ENCODE results near the gene HEBP2. TPM values are rescaled to one million over a fixed set of nuclear protein-coding genes. Genes with fewer than 3 reads are reported as not detected.
A peak's percentile ranks its signal among the peaks of the same experiment; 100 is the strongest.

The HEBP2 gene
- total RNA-seq, 1 donor from 2014 or later = 53.0 TPM

DNA sequence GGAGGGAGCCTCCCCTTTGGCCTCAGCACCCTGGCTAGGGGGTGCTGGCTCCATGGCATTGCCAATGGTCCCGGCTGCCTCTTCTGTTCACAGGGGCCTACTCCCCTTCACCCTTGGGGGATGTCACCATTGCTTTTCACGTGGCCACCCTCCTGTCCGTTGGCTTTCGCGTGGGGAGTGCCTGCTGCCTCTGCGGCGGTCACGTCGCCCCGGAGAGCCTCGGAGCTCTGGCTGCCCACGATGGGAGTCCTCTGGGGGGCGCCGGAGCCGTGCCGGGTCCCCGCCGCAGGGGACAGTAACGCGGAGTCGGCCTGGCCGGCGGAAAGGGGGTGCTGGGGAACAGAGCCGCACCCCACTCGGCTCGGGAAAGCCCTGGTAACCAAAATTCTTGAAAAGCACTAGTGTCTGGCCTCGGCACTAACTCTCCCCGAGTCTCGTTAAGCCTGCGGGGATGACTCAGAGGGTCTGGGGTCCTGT, 661 bp upstream of the HEBP2 start:
- Mint-ChIP-seq H3K4me3 (ENCODE audit: unreplicated experiment) (peak overlapping the region; percentile 83), H3K27ac (ENCODE audit: unreplicated experiment) (no peak overlapping the region), H3K36me3 (ENCODE audit: unreplicated experiment) (peaks cover 6% of the 10 kb centered on the region), H3K27me3 (ENCODE audit: unreplicated experiment) (peaks cover 3% of the 10 kb centered on the region), H3K4me1 (ENCODE audit: low read depth, unreplicated experiment) (peaks cover 5% of the 10 kb centered on the region), H3K9me3 (ENCODE audit: unreplicated experiment) (peaks cover 5% of the 10 kb centered on the region)
- DNase-seq = peak; percentile 62
- TF ChIP-seq CTCF (IDR thresholded peaks at IDR 0.05; ENCODE audit: partially characterized antibody, unreplicated experiment) = no peak

GRCh38 chr6:138404666-138405337, 779 bp downstream of the HEBP2 start:
- Mint-ChIP-seq H3K27ac (ENCODE audit: unreplicated experiment) (peak overlapping the region; percentile 22), H3K9me3 (ENCODE audit: unreplicated experiment) (peaks cover 5% of the 10 kb centered on the region), H3K27me3 (ENCODE audit: unreplicated experiment) (peaks cover 3% of the 10 kb centered on the region), H3K36me3 (ENCODE audit: unreplicated experiment) (peaks cover 11% of the 10 kb centered on the region), H3K4me3 (ENCODE audit: unreplicated experiment) (peak overlapping the region; percentile 89), H3K4me1 (ENCODE audit: low read depth, unreplicated experiment) (peaks cover 5% of the 10 kb centered on the region)
- peak; percentile 26 for DNase-seq
- TF ChIP-seq CTCF (IDR thresholded peaks at IDR 0.05; ENCODE audit: partially characterized antibody, unreplicated experiment) = no peak

- H3K36me3 Mint-ChIP-seq (ENCODE audit: unreplicated experiment) = peaks cover 11% of the 10 kb centered on the region
- peaks cover 3% of the 10 kb centered on the region for H3K27me3 Mint-ChIP-seq (ENCODE audit: unreplicated experiment)
- DNase-seq = no peak
- peaks cover 5% of the 10 kb centered on the region for H3K4me1 Mint-ChIP-seq (ENCODE audit: low read depth, unreplicated experiment)
- TF ChIP-seq CTCF (IDR thresholded peaks at IDR 0.05; ENCODE audit: partially characterized antibody, unreplicated experiment) = no peak
- H3K4me3 Mint-ChIP-seq (ENCODE audit: unreplicated experiment) = no peak overlapping the region
- peaks cover 5% of the 10 kb centered on the region for H3K9me3 Mint-ChIP-seq (ENCODE audit: unreplicated experiment)
- no peak overlapping the region for H3K27ac Mint-ChIP-seq (ENCODE audit: unreplicated experiment)
These were observed 1.9 kb downstream of the HEBP2 start for GRCh38 chr6:138405816-138406413.

GRCh38 chr6:138406443-138406842, 2.4 kb downstream of the HEBP2 start:
- H3K9me3 Mint-ChIP-seq (ENCODE audit: unreplicated experiment) = peaks cover 7% of the 10 kb centered on the region
- peaks cover 11% of the 10 kb centered on the region for H3K36me3 Mint-ChIP-seq (ENCODE audit: unreplicated experiment)
- no peak overlapping the region for H3K4me3 Mint-ChIP-seq (ENCODE audit: unreplicated experiment)
- no peak for TF ChIP-seq CTCF (IDR thresholded peaks at IDR 0.05; ENCODE audit: partially characterized antibody, unreplicated experiment)
- peaks cover 5% of the 10 kb centered on the region for H3K4me1 Mint-ChIP-seq (ENCODE audit: low read depth, unreplicated experiment)
- H3K27ac Mint-ChIP-seq (ENCODE audit: unreplicated experiment) = no peak overlapping the region
- H3K27me3 Mint-ChIP-seq (ENCODE audit: unreplicated experiment) = peaks cover 3% of the 10 kb centered on the region
- DNase-seq = no peak
